ENCODE measurements around the gene BLM.

BLM gene

GRCh38 chr15:90691369-90691768 lies 25.8 kb upstream of the BLM start:
- ChIA-PET CTCF (interaction anchor here (1.2 to 2.4 kb wide), 2 partner anchors 24 to 27 kb away, joined by 4 to 8 read pairs; no protein-coding TSS in a partner anchor), POLR2A (no interaction called here)
- no peak for TF ChIP-seq CTCF (IDR thresholded peaks at IDR 0.05; ENCODE audit: control extremely low read depth, extremely low read depth, low read depth, missing control alignments)
- no peak for DNase-seq (ENCODE audit: extremely low spot score)

- CTCF ChIA-PET, result interaction anchor here (0.7 to 3.6 kb wide), 7 partner anchors 14 to 60 kb away, joined by 3 to 18 read pairs (median 4); no protein-coding TSS in a partner anchor
- TF ChIP-seq CTCF (IDR thresholded peaks at IDR 0.05; ENCODE audit: control extremely low read depth, extremely low read depth, low read depth, missing control alignments), result no peak
- POLR2A ChIA-PET, result no interaction called here
- peak; percentile 41 for DNase-seq (ENCODE audit: extremely low spot score)
These were observed 25.0 kb upstream of the BLM start for GRCh38 chr15:90691982-90692773.

GRCh38 chr15:90694987-90695386 lies 22.2 kb upstream of the BLM start:
- no peak for DNase-seq (ENCODE audit: extremely low spot score)
- ChIA-PET POLR2A (no interaction called here), CTCF (interaction anchor here (2.1 to 3.6 kb wide), 2 partner anchors 10 to 47 kb away, joined by 6 to 18 read pairs; no protein-coding TSS in a partner anchor)
- no peak for TF ChIP-seq CTCF (IDR thresholded peaks at IDR 0.05; ENCODE audit: control extremely low read depth, extremely low read depth, low read depth, missing control alignments)

- no peak for DNase-seq (ENCODE audit: extremely low spot score)
- ChIA-PET POLR2A (no interaction called here), CTCF (interaction anchor here (1.1 kb wide), 1 partner anchor 49 kb away, joined by 3 read pairs; no protein-coding TSS in a partner anchor)
- no peak for TF ChIP-seq CTCF (IDR thresholded peaks at IDR 0.05; ENCODE audit: control extremely low read depth, extremely low read depth, low read depth, missing control alignments)
These were observed 20.0 kb upstream of the BLM start for GRCh38 chr15:90697175-90697574.

GRCh38 chr15:90698629-90699028 lies 18.5 kb upstream of the BLM start:
- ChIA-PET CTCF (interaction anchor here (1.1 to 2.1 kb wide), 5 partner anchors 10 to 378 kb away, joined by 3 to 6 read pairs (median 3); partner anchors contain the start of gene FES), POLR2A (no interaction called here)
- TF ChIP-seq CTCF (IDR thresholded peaks at IDR 0.05; ENCODE audit: control extremely low read depth, extremely low read depth, low read depth, missing control alignments), result no peak
- DNase-seq (ENCODE audit: extremely low spot score), result no peak

- TF ChIP-seq CTCF (IDR thresholded peaks at IDR 0.05; ENCODE audit: control extremely low read depth, extremely low read depth, low read depth, missing control alignments), result no peak
- DNase-seq (ENCODE audit: extremely low spot score), result no peak
- ChIA-PET POLR2A (no interaction called here), CTCF (interaction anchor here (1.1 to 2.1 kb wide), 3 partner anchors 13 to 22 kb away, joined by 3 to 6 read pairs (median 3); no protein-coding TSS in a partner anchor)
These were observed 16.1 kb upstream of the BLM start for GRCh38 chr15:90701048-90701447.
